IPS-11a (cell line): ENCODE measurements around the gene MRPL3.
"Not testable (repeated sequence)": the region's sequence is repeated elsewhere in the genome, so short reads cannot be mapped to it uniquely, and the experiment has no call there.

ENCODE experiments used
- H3K4me3 ChIP-seq: one replicate; pipeline ENCODE4 v1.5.1; 2013; ENCODE audit warnings: low read depth, low read length, control low read depth

Gene MRPL3

GRCh38 chr3:131501949-131502348 lies 822 bp downstream of the MRPL3 start:
- H3K4me3 ChIP-seq = peak overlapping the region; percentile 98

- no peak overlapping the region for H3K4me3 ChIP-seq
These were observed 8.1 kb downstream of the MRPL3 start for GRCh38 chr3:131494706-131495105.

- H3K4me3 ChIP-seq = no peak overlapping the region
These were observed 11.0 kb downstream of the MRPL3 start for GRCh38 chr3:131491775-131492174.

- no peak overlapping the region for H3K4me3 ChIP-seq
These were observed 11.7 kb downstream of the MRPL3 start for GRCh38 chr3:131491084-131491483.

GRCh38 chr3:131486545-131486944 lies 16.2 kb downstream of the MRPL3 start:
- not testable (repeated sequence) for H3K4me3 ChIP-seq

GRCh38 chr3:131485119-131485518 lies 17.7 kb downstream of the MRPL3 start:
- no peak overlapping the region for H3K4me3 ChIP-seq

- H3K4me3 ChIP-seq = no peak overlapping the region
These were observed 18.2 kb downstream of the MRPL3 start for GRCh38 chr3:131484496-131485111.

GRCh38 chr3:131480116-131480515 lies 22.7 kb downstream of the MRPL3 start:
- no peak overlapping the region for H3K4me3 ChIP-seq

- no peak overlapping the region for H3K4me3 ChIP-seq
These were observed 25.0 kb downstream of the MRPL3 start for GRCh38 chr3:131477813-131478212.

- no peak overlapping the region for H3K4me3 ChIP-seq
These were observed 28.7 kb downstream of the MRPL3 start for GRCh38 chr3:131474115-131474514.

- H3K4me3 ChIP-seq = no peak overlapping the region
These were observed 32.4 kb downstream of the MRPL3 start for GRCh38 chr3:131470377-131470776.

- H3K4me3 ChIP-seq = no peak overlapping the region
These were observed 44.1 kb downstream of the MRPL3 start for GRCh38 chr3:131458653-131459052.

GRCh38 chr3:131457220-131457619 lies 45.6 kb downstream of the MRPL3 start:
- no peak overlapping the region for H3K4me3 ChIP-seq

- no peak overlapping the region for H3K4me3 ChIP-seq
These were observed 48.3 kb downstream of the MRPL3 start for GRCh38 chr3:131454501-131454900.

GRCh38 chr3:131453533-131453932 lies 49.2 kb downstream of the MRPL3 start:
- no peak overlapping the region for H3K4me3 ChIP-seq

GRCh38 chr3:131447349-131447748 lies 55.4 kb downstream of the MRPL3 start:
- H3K4me3 ChIP-seq = no peak overlapping the region

GRCh38 chr3:131444180-131444579 lies 58.6 kb downstream of the MRPL3 start:
- H3K4me3 ChIP-seq = no peak overlapping the region

- H3K4me3 ChIP-seq = no peak overlapping the region
These were observed 63.7 kb downstream of the MRPL3 start for GRCh38 chr3:131439084-131439483.

GRCh38 chr3:131435000-131435399 lies 67.8 kb downstream of the MRPL3 start:
- no peak overlapping the region for H3K4me3 ChIP-seq

- no peak overlapping the region for H3K4me3 ChIP-seq
These were observed 70.3 kb downstream of the MRPL3 start for GRCh38 chr3:131432441-131432840.

GRCh38 chr3:131431754-131432153 lies 71.0 kb downstream of the MRPL3 start:
- no peak overlapping the region for H3K4me3 ChIP-seq

GRCh38 chr3:131427226-131427625 lies 75.5 kb downstream of the MRPL3 start:
- no peak overlapping the region for H3K4me3 ChIP-seq

- no peak overlapping the region for H3K4me3 ChIP-seq
These were observed 80.7 kb downstream of the MRPL3 start for GRCh38 chr3:131421957-131422498.
